UCSD-AML1 (cell line): ENCODE data around the gene PTMA.
"Not testable (repeated sequence)": the region's sequence is repeated elsewhere in the genome, so short reads cannot be mapped to it uniquely, and the experiment has no call there.

ENCODE experiments used
- DNase-seq: peaks from one replicate; lab custom pipeline; 2025; ENCODE audit not compliant: unreplicated experiment; lab: John Stamatoyannopoulos, UW

PTMA gene

DNA sequence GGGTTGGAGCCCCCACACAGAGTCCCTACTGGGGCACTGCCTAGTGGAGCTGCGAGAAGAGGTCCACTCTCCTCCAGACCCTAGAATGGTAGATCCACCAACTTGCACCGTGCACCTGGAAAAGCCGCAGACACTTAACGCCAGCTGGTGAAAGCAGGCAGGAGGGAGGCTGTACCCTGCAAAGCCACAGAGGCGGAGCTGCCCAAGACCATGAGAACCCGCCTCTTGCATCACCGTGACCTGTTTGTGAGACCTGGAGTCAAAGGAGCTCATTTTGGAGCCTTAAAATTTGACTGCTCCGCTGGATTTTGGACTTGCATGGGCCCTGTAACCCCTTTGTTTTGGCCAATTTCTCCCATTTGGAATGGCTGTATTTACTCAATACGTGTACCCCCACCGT, 40.7 kb downstream of the PTMA start:
- not testable (repeated sequence) for DNase-seq

DNA sequence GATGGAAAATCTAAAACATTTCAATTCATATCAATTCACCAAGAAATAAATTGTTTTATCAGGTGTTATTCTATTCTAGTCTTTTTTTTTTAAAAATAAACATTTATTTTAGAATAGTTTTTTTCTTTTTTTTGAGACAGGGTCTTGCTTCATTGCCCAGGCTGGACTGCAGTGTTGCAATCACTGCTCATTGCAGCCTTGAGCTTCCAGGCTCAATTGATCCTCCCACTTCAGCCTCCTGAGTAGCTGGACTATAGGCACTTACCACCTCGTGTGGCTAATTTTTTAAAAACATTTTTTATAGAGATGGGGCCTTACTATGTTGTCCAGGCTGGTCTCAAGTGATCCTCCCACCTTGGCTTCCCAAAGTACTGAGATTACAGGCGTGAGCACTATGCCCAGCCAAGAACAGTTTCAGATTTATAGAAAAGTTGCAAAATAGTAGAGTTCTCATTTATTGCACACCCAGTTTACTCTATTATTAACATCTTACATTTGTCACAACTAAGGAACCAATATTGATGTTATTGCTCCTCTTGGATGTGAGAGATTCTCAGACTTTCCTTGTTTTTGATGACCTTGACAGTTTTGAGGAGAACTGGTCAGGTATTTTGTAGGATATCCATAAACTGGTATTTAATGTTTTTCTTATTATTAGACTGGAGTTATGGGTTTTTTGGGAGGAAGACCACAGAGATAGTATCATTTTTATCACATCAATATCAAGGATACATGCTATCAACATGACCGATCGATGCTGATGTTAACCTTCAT, 42.9 kb downstream of the PTMA start:
- no peak for DNase-seq

DNA sequence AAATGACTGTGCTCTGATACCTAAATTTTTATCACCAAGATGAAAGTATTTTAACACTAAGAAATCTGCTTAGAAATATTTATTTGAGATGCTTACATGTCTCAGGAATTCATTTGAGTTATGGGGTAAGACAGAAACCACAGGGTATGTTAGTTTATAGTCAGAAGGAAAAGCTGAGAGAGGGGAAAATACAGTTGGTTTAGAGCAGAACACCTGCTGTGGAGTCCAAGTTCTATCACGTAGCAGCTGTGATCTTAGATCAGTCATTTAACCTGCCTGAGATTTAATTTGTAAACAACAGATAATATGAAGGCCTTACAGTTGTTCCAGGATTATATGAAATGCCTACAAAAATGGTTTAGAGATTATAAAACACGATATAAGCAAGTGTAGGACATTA, 43.7 kb downstream of the PTMA start:
- DNase-seq, result no peak

DNA sequence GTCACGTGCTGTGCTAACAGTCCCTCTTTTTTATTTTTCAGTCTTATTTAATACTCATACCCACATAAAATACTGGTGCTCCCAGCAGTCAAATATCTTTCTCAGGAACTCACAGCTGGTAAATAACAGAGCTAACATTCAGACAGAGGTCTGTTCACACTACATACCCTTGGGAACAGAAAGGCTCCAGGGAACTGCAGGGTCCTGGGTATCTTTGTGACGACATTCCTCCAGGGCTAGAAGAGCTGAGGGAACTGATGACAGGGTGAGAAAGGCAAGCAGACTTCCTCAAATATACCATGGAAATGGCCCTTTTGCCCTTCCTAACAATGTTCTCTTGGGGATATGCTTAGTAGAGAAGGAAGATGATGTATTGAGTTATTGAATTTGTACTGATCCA, 53.4 kb downstream of the PTMA start:
- DNase-seq, result no peak
